ENCODE measurements around the gene CCDC170. TPM values are rescaled to one million over a fixed set of nuclear protein-coding genes. Genes with fewer than 3 reads are reported as not detected.

Gene CCDC170
- total and polyA plus RNA-seq, 2 of the 8 experiments (the other 6 are each of a cell fraction or from before 2014, with no cell fraction given), result 0.06 to 0.09 TPM

- no peaks in the 10 kb centered on the region; a peak in 1 of 4 replicates for H3K9me3 ChIP-seq (ENCODE audit: insufficient read depth in 2 of 2, low read depth in 1 of 2, low read length in 1 of 2)
- no peak overlapping the region for H3K18ac ChIP-seq (ENCODE audit: extremely low read depth, low read length)
- H3K4ac ChIP-seq (replicated peaks; ENCODE audit: insufficient read length, low read depth, low read length), result no peak overlapping the region
- no peak overlapping the region for H3K56ac ChIP-seq (replicated peaks; ENCODE audit: insufficient read length, low read depth, low read length)
- no peaks in the 10 kb centered on the region for H3K23me2 ChIP-seq (ENCODE audit: low read depth, low read length)
- H3K4me3 ChIP-seq (ENCODE audit: extremely low read depth in 1 of 4, insufficient read depth in 2 of 4, low read depth in 3 of 4, low read length in 4 of 4), result no peak overlapping the region
- H2AK5ac ChIP-seq (ENCODE audit: low read depth, low read length), result no peak overlapping the region
- H3K27me3 ChIP-seq (replicated peaks in 1 of 4; ENCODE audit: control insufficient read depth in 3 of 4, extremely low read depth in 1 of 4, insufficient read depth in 3 of 4, low read length in 3 of 4), result no peaks in the 10 kb centered on the region
- ChIA-PET CTCF (ENCODE audit: partially characterized antibody) (no interaction called here), POLR2A (ENCODE audit: partially characterized antibody) (no interaction called here)
- H3K36me3 ChIP-seq (ENCODE audit: control insufficient read depth in 2 of 4, insufficient read depth in 4 of 4, low read length in 3 of 4), result no peaks in the 10 kb centered on the region
- TF ChIP-seq BCL11A (IDR thresholded peaks at IDR 0.05; ENCODE audit: low read depth in 2 of 2, low read length in 2 of 2), result no peak
- no peak for TF ChIP-seq RNF2 (IDR thresholded peaks at IDR 0.05; ENCODE audit: borderline replicate concordance, low read depth, low read length, missing control alignments, poor library complexity, severe bottlenecking)
- no peak for TF ChIP-seq CHD2 (IDR thresholded peaks at IDR 0.05; ENCODE audit: low read length)
- TF ChIP-seq ATF2 (IDR thresholded peaks at IDR 0.05; ENCODE audit: low read length), result no peak
- no peak for TF ChIP-seq SP4 (IDR thresholded peaks at IDR 0.05; ENCODE audit: low read length)
- no peak for TF ChIP-seq TCF12 (IDR thresholded peaks at IDR 0.05; ENCODE audit: low read depth, low read length)
- no peak for TF ChIP-seq CBX5 (IDR thresholded peaks at IDR 0.05; ENCODE audit: low read depth, low read length)
- no peak for TF ChIP-seq SIX5 (IDR thresholded peaks at IDR 0.05; ENCODE audit: low read depth, low read length)
- TF ChIP-seq TEAD4 (IDR thresholded peaks at IDR 0.05; ENCODE audit: low read depth, low read length), result no peak
- TF ChIP-seq POU5F1 (IDR thresholded peaks at IDR 0.05; ENCODE audit: low read depth, low read length), result no peak
- no peak overlapping the region for H2BK20ac ChIP-seq (ENCODE audit: low read length)
- peak overlapping the region; percentile 58; the same call in 1 of the 2 replicates for H2AFZ ChIP-seq (ENCODE audit: low read length)
- no peaks in the 10 kb centered on the region for H4K20me1 ChIP-seq (replicated peaks in 1 of 2; ENCODE audit: control insufficient read depth in 1 of 2, insufficient read depth in 2 of 2, low read length in 2 of 2)
- no peak overlapping the region for H3K4me2 ChIP-seq (ENCODE audit: insufficient read depth in 1 of 2, low read depth in 2 of 2, low read length in 2 of 2)
- no peak overlapping the region for H2BK15ac ChIP-seq (ENCODE audit: low read length)
- no peak overlapping the region for H3K27ac ChIP-seq (ENCODE audit: low read depth, low read length)
- DNase-seq (ENCODE audit: low read depth in 1 of 2, low spot score in 2 of 2) (no peak), FAIRE-seq (no peak)
- no peaks in the 10 kb centered on the region for H3K4me1 ChIP-seq (replicated peaks in 1 of 4; ENCODE audit: control insufficient read depth in 3 of 4, insufficient read depth in 4 of 4, low read length in 3 of 4)
- H2BK5ac ChIP-seq (ENCODE audit: low read depth, low read length), result no peak overlapping the region
- H3K23ac ChIP-seq (ENCODE audit: insufficient read length), result no peak overlapping the region
- H2BK12ac ChIP-seq (ENCODE audit: low read depth, low read length), result no peak overlapping the region
- H3K79me2 ChIP-seq (ENCODE audit: control insufficient read depth in 1 of 2, insufficient read depth in 2 of 2, low read length in 2 of 2), result no peaks in the 10 kb centered on the region
- no peak overlapping the region for H3K14ac ChIP-seq (ENCODE audit: insufficient read length)
- no peaks in the 10 kb centered on the region for H3K79me1 ChIP-seq (ENCODE audit: low read depth, low read length)
- no peak overlapping the region; a peak in 1 of 7 replicates for H3K9ac ChIP-seq (replicated peaks in 1 of 4; ENCODE audit: extremely low read depth in 1 of 4, low read depth in 3 of 4, low read length in 3 of 4)
- no peak overlapping the region; the same call in 1 of the 2 replicates for H4K8ac ChIP-seq (ENCODE audit: extremely low read depth, insufficient read depth, low read length)
- 81% methylated on average over 6 of the region's 6 CpGs; no CpG with 5 or more reads in 1 of the 2 experiments for WGBS, 2 experiments (ENCODE audit: extremely low coverage in 1 of 2, insufficient coverage in 1 of 2, insufficient read length in 1 of 2, insufficient replicate concordance in 2 of 2, low coverage in 1 of 2, low lambda C conversion rate in 2 of 2, missing lambda C conversion rate in 1 of 2)
- no peak overlapping the region for H2BK120ac ChIP-seq (replicated peaks; ENCODE audit: low read depth, low read length)
- H4K5ac ChIP-seq (ENCODE audit: insufficient read length, low read depth, low read length), result no peak overlapping the region
- H4K91ac ChIP-seq (replicated peaks; ENCODE audit: insufficient read length, low read length), result no peak overlapping the region
Measured at GRCh38 chr6:151551223-151551857, 57.5 kb downstream of the CCDC170 start.
